ENCODE results near the gene WDR11.

WDR11 gene

GRCh38 chr10:120850911-120851865 lies at the start of gene WDR11:
WDR11 (plus strand) TSS chr10:120851362; CDS start chr10:120851421, 59 bp downstream.
- peak; percentile 62 to 76 for DNase-seq

- peak; percentile 0 to 17 for DNase-seq
Measured at GRCh38 chr10:120802935-120803334, 48.2 kb upstream of the WDR11 start.

GRCh38 chr10:120803972-120804371 lies 47.2 kb upstream of the WDR11 start:
- DNase-seq, result no peak

- no peak for DNase-seq
Measured at GRCh38 chr10:120805014-120805812, 45.9 kb upstream of the WDR11 start.

- no peak for DNase-seq
Measured at GRCh38 chr10:120806081-120806480, 45.1 kb upstream of the WDR11 start.

GRCh38 chr10:120810298-120810697 lies 40.9 kb upstream of the WDR11 start:
- DNase-seq, result no peak

- DNase-seq, result no peak
Measured at GRCh38 chr10:120813085-120813484, 38.1 kb upstream of the WDR11 start.

- no peak for DNase-seq
Measured at GRCh38 chr10:120818301-120818700, 32.9 kb upstream of the WDR11 start.

GRCh38 chr10:120819366-120819765 lies 31.8 kb upstream of the WDR11 start:
- DNase-seq, result no peak

GRCh38 chr10:120823266-120823665 lies 27.9 kb upstream of the WDR11 start:
- DNase-seq, result no peak

- peak; percentile 9 to 11 for DNase-seq
Measured at GRCh38 chr10:120824881-120825309, 26.3 kb upstream of the WDR11 start.

GRCh38 chr10:120825878-120826769 lies 25.0 kb upstream of the WDR11 start:
- no peak for DNase-seq

- no peak for DNase-seq
Measured at GRCh38 chr10:120827251-120827875, 23.8 kb upstream of the WDR11 start.

- no peak for DNase-seq
Measured at GRCh38 chr10:120828763-120829319, 22.3 kb upstream of the WDR11 start.

GRCh38 chr10:120832106-120832505 lies 19.1 kb upstream of the WDR11 start:
- DNase-seq, result no peak

- no peak for DNase-seq
Measured at GRCh38 chr10:120833222-120833928, 17.8 kb upstream of the WDR11 start.

- DNase-seq, result no peak
Measured at GRCh38 chr10:120835603-120836002, 15.6 kb upstream of the WDR11 start.

- DNase-seq, result no peak
Measured at GRCh38 chr10:120838941-120839340, 12.2 kb upstream of the WDR11 start.

GRCh38 chr10:120841522-120842189 lies 9.5 kb upstream of the WDR11 start:
- DNase-seq, result no peak

- no peak for DNase-seq
Measured at GRCh38 chr10:120854388-120854787, 3.2 kb downstream of the WDR11 start.

All from NCI-H1930 (cell line).